Measurements from ENCODE around the gene BICC1. TPM values are rescaled to one million over a fixed set of nuclear protein-coding genes. Genes with fewer than 3 reads are reported as not detected.

BICC1 gene
- total RNA-seq, 1 donor from 2014 or later, result 150 TPM

- H3K4me3 ChIP-seq (ENCODE audit: low read depth, low read length), result no peak overlapping the region
- TF ChIP-seq CTCF (conservative IDR thresholded peaks at IDR 0.05; ENCODE audit: low read depth, low read length), result no peak
- DNase-seq (ENCODE audit: low read depth), result no peak
Measured at GRCh38 chr10:58733436-58733835, 220.8 kb downstream of the BICC1 start.

- no peak for DNase-seq (ENCODE audit: low read depth)
- no peak overlapping the region for H3K4me3 ChIP-seq (ENCODE audit: low read depth, low read length)
- peak; percentile 22 for TF ChIP-seq CTCF (conservative IDR thresholded peaks at IDR 0.05; ENCODE audit: low read depth, low read length)
Measured at GRCh38 chr10:58734116-58734515, 221.4 kb downstream of the BICC1 start.

GRCh38 chr10:58734664-58735063, 222.0 kb downstream of the BICC1 start:
- no peak overlapping the region for H3K4me3 ChIP-seq (ENCODE audit: low read depth, low read length)
- DNase-seq (ENCODE audit: low read depth), result no peak
- no peak for TF ChIP-seq CTCF (conservative IDR thresholded peaks at IDR 0.05; ENCODE audit: low read depth, low read length)

GRCh38 chr10:58735087-58735486, 222.4 kb downstream of the BICC1 start:
- DNase-seq (ENCODE audit: low read depth), result no peak
- TF ChIP-seq CTCF (conservative IDR thresholded peaks at IDR 0.05; ENCODE audit: low read depth, low read length), result no peak

GRCh38 chr10:58740620-58741369, 228.1 kb downstream of the BICC1 start:
- no peak overlapping the region for H3K4me3 ChIP-seq (ENCODE audit: low read depth, low read length)
- DNase-seq (ENCODE audit: low read depth), result no peak
- TF ChIP-seq CTCF (conservative IDR thresholded peaks at IDR 0.05; ENCODE audit: low read depth, low read length), result no peak

More at GRCh38 chr10:58735087-58735486, 222.4 kb downstream of the BICC1 start:
- H3K4me3 ChIP-seq (ENCODE audit: low read depth, low read length), result no peak overlapping the region

- DNase-seq (ENCODE audit: low read depth), result no peak
- TF ChIP-seq CTCF (conservative IDR thresholded peaks at IDR 0.05; ENCODE audit: low read depth, low read length), result no peak
Measured at GRCh38 chr10:58741673-58742072, 229.0 kb downstream of the BICC1 start.

GRCh38 chr10:58742141-58742540, 229.5 kb downstream of the BICC1 start:
- DNase-seq (ENCODE audit: low read depth), result no peak
- H3K4me3 ChIP-seq (ENCODE audit: low read depth, low read length), result no peak overlapping the region
- no peak for TF ChIP-seq CTCF (conservative IDR thresholded peaks at IDR 0.05; ENCODE audit: low read depth, low read length)

More at GRCh38 chr10:58741673-58742072, 229.0 kb downstream of the BICC1 start:
- no peak overlapping the region for H3K4me3 ChIP-seq (ENCODE audit: low read depth, low read length)

All from epithelial cell of proximal tubule (primary cell).